HepG2 (cell line): Measurements from ENCODE around the gene KRCC1. TPM values are rescaled to one million over a fixed set of nuclear protein-coding genes. Genes with fewer than 3 reads are reported as not detected.

ENCODE experiments used
- ATAC-seq: fragments of 200-7000 bp; cut with Tn5 transposase; 3 replicates; pipeline ENCODE4 v1.9.1; 2020; ENCODE audit warnings: mild to moderate bottlenecking, moderate library complexity
- BruUV-seq: library from RNA; stranded (reverse); fragments of 400-500 nt; replicated peaks from 2 replicates; lab custom pipeline; 2021; lab: Mats Ljungman, UMichigan
- CTCF ChIA-PET: fragments of 300-600 bp; formaldehyde crosslinking; extraction: SDS; loops from one replicate; lab custom pipeline; 2021; ENCODE audit warnings: low total read pairs, inconsistent platforms, low intra/inter-chr PET ratio; lab: Yijun Ruan, JAX
- POLR2A ChIA-PET: fragments of 350-600 bp; sonication (Branson Sonifier 250); formaldehyde crosslinking; loops from one replicate; lab custom pipeline; 2020; ENCODE audit warnings: antibody characterized with exemption, inconsistent platforms; lab: Yijun Ruan, JAX
- DNase-seq: peaks from one replicate; pipeline ENCODE4 v3.0.0-alpha.2; 2015; ENCODE audit warnings: low spot score
- FAIRE-seq: peaks from 3 replicates; lab custom pipeline; 2011; peaks lifted over from hg19 to GRCh38; lab: Jason Lieb, UNC
- H2AFZ ChIP-seq: one replicate; pipeline ENCODE4 v1.6.1; 2011; ENCODE audit warnings: low read length, inconsistent platforms
- H3K27ac ChIP-seq: fragments of 300-600 bp; 3 replicates; pipeline ENCODE4 v1.8.0; 2011; ENCODE audit warnings: mixed run types, mild to moderate bottlenecking, mixed read lengths, low read length, inconsistent platforms; ENCODE audit not compliant: insufficient read depth; ENCODE audit errors: extremely low read length
- H3K27me3 ChIP-seq, 2 experiments: fragments of 200-600 bp in 1 of 2; 2 replicates in 1 of 2; 3 replicates in 1 of 2; pipeline versions ENCODE4 v1.6.0 to v1.8.0; 2011; ENCODE audit warnings: low read length in 2 of 2, mild to moderate bottlenecking in 2 of 2, moderate library complexity in 2 of 2, inconsistent platforms in 1 of 2; ENCODE audit not compliant: insufficient read depth in 2 of 2, control insufficient read depth in 1 of 2
- H3K36me3 ChIP-seq, 2 experiments: fragments of 200-600 bp in 1 of 2; replicated peaks in 1 of 2; 2 replicates in 1 of 2; 3 replicates in 1 of 2; pipeline versions ENCODE4 v1.5.1 to v1.8.0; 2011; ENCODE audit warnings: low read length in 2 of 2, inconsistent platforms in 1 of 2; ENCODE audit not compliant: insufficient read depth in 2 of 2, control insufficient read depth in 1 of 2
- H3K4me1 ChIP-seq: 2 replicates; pipeline ENCODE4 v1.5.1; 2012; ENCODE audit warnings: low read length, inconsistent platforms; ENCODE audit not compliant: insufficient read depth
- H3K4me2 ChIP-seq: 2 replicates; pipeline ENCODE4 v1.6.0; 2011; ENCODE audit warnings: low read depth, low read length, inconsistent platforms
- H3K4me3 ChIP-seq, 3 experiments: fragments of 200-600 bp in 1 of 3; sonication (generic), shearing (Covaris generic) in 1 of 3; replicated peaks in 1 of 3; 2 replicates each; pipeline ENCODE4 v1.5.1; 2011 to 2016; ENCODE audit warnings: low read length in 3 of 3, inconsistent platforms in 2 of 3, low read depth in 2 of 3, mild to moderate bottlenecking in 2 of 3, control low read depth in 1 of 3, mixed read lengths in 1 of 3; ENCODE audit not compliant: insufficient read depth in 1 of 3
- H3K79me2 ChIP-seq: one replicate; pipeline ENCODE4 v1.6.1; 2011; ENCODE audit warnings: low read length, inconsistent platforms; ENCODE audit not compliant: insufficient read depth
- H3K9ac ChIP-seq: 2 replicates; pipeline ENCODE4 v1.6.0; 2011; ENCODE audit warnings: mild to moderate bottlenecking, low read depth, low read length, inconsistent platforms; ENCODE audit not compliant: insufficient read depth
- H3K9me3 ChIP-seq: 2 replicates; pipeline ENCODE4 v1.5.1; 2012; ENCODE audit warnings: mild to moderate bottlenecking, low read length
- H4K20me1 ChIP-seq: 2 replicates; pipeline ENCODE4 v1.6.0; 2011; ENCODE audit warnings: inconsistent platforms, mild to moderate bottlenecking, low read length, moderate library complexity; ENCODE audit not compliant: insufficient read depth
- CC2D1A ChIP-seq: sonication (generic); formaldehyde crosslinking; IDR thresholded peaks from 2 replicates; pipeline ENCODE4 v1.8.1; 2023; ENCODE audit warnings: mild to moderate bottlenecking, missing genetic modification reagents
- FOXA1 ChIP-seq, 2 experiments: fragments of 450-650 bp in 1 of 2; sonication (generic) in 1 of 2; formaldehyde crosslinking in 1 of 2; IDR thresholded peaks; 2 replicates each; pipeline versions ENCODE4 v1.4.0 to v1.6.1; 2016 to 2020; ENCODE audit warnings: missing genetic modification reagents in 1 of 2
- ISL2 ChIP-seq: sonication (generic); formaldehyde crosslinking; IDR thresholded peaks from 2 replicates; pipeline ENCODE4 v1.5.0; 2020; ENCODE audit warnings: missing genetic modification reagents
- KDM5A ChIP-seq: fragments of 200-600 bp; sonication (generic); IDR thresholded peaks from 2 replicates; pipeline ENCODE4 v1.7.0; 2018; ENCODE audit warnings: antibody characterized with exemption, mild to moderate bottlenecking, low read length, borderline replicate concordance
- NFYB ChIP-seq: sonication (generic); formaldehyde crosslinking; IDR thresholded peaks from 2 replicates; pipeline ENCODE4 v1.4.0; 2020; ENCODE audit warnings: missing genetic modification reagents
- SAP130 ChIP-seq: IDR thresholded peaks from 2 replicates; pipeline ENCODE4 v1.6.1; 2016; ENCODE audit warnings: low read depth
- TGIF2 ChIP-seq: IDR thresholded peaks from 2 replicates; pipeline ENCODE4 v1.6.1; 2016; ENCODE audit warnings: control low read depth, missing compliant biosample characterization
- ZNF292 ChIP-seq: sonication (generic); formaldehyde crosslinking; IDR thresholded peaks from 2 replicates; pipeline ENCODE4 v1.8.1; 2022; ENCODE audit warnings: mild to moderate bottlenecking, low read depth, missing genetic modification reagents, borderline replicate concordance
- ZNF501 ChIP-seq: sonication (generic); formaldehyde crosslinking; IDR thresholded peaks from 2 replicates; pipeline ENCODE4 v1.5.1; 2020; ENCODE audit warnings: mild to moderate bottlenecking, moderate library complexity, missing genetic modification reagents
- ZSCAN21 ChIP-seq: sonication (generic); formaldehyde crosslinking; IDR thresholded peaks from 2 replicates; pipeline ENCODE4 v1.8.0; 2022; ENCODE audit warnings: mild to moderate bottlenecking, missing genetic modification reagents, moderate library complexity, borderline replicate concordance
- WGBS: methylation state at CpG from one replicate; pipeline ENCODE4 v1.1.6; 2017; ENCODE audit warnings: low lambda C conversion rate; 5-methylcytosine and 5-hydroxymethylcytosine counted together
- in situ Hi-C: cut with HindIII; loops from 2 replicates; pipeline ENCODE4 v1.10.0; 2017; ENCODE audit warnings: low pct_unique_long_range_greater_than_20kb; ENCODE audit not compliant: extremely low pct_ligation_motif_present
- intact Hi-C: fragments of 100-400 bp; cut with micrococcal nuclease; formaldehyde crosslinking; loops from one replicate; pipeline ENCODE4 v1.10.0; 2022; ENCODE audit not compliant: unreplicated experiment
- polyA plus RNA-seq, 8 experiments: library from polyadenylated mRNA; depleted of rRNA in 3 of 8; stranded (reverse) in 7 of 8; unstranded in 1 of 8; fragments of >200 nt; fragmentation: Illumina TruSeq in 4 of 8; extraction: Trizol in 4 of 8; gene quantifications; 2 replicates each; pipeline versions ENCODE4 v1.2.1 to v1.2.3, GENCODE V29; 2011 to 2016; ENCODE audit warnings: low read depth in 4 of 8, missing spikeins in 1 of 8, mixed read lengths in 1 of 8; ENCODE audit not compliant: insufficient read depth in 1 of 8
- total RNA-seq, 5 experiments: library from RNA; depleted of rRNA; stranded (reverse); fragments of >200 nt; fragmentation: Illumina TruSeq; extraction: Trizol; gene quantifications; 2 replicates each; pipeline ENCODE4 v1.2.3, GENCODE V29; 2016; ENCODE audit warnings: low read depth in 1 of 5
- TF ChIP-seq, protein P1 (sequence below): sonication (generic); formaldehyde crosslinking; IDR thresholded peaks from 2 replicates; pipeline ENCODE4 v1.4.0; 2020; ENCODE audit warnings: missing genetic modification reagents, borderline replicate concordance
- TF ChIP-seq, protein P2 (sequence below): sonication (generic); formaldehyde crosslinking; IDR thresholded peaks from 2 replicates; pipeline ENCODE4 v1.9.0; 2021; ENCODE audit warnings: missing genetic modification reagents, borderline replicate concordance

KRCC1 gene
- total and polyA plus RNA-seq, 2 of the 13 experiments (the other 11 are each of a cell fraction or from before 2014, with no cell fraction given) = 6.5 to 7.7 TPM

GRCh38 chr2:88016960-88017779, 38.4 kb downstream of the KRCC1 start (continued):
- TF ChIP-seq ZNF292 (CRISPR knock-in tag) (peak; percentile 62; the same call in 1 of the 2 replicates), ZNF501 (CRISPR knock-in tag) (peak; percentile 51; the same call in 1 of the 2 replicates), ZSCAN21 (peak; percentile 66), CC2D1A (CRISPR knock-in tag) (0 out of 2 replicates have a peak, but pooled peaks have one; percentile 35), TGIF2 (CRISPR knock-in tag) (no peak; the same call in 1 of the 2 replicates), ISL2 (CRISPR knock-in tag) (0 out of 2 replicates have a peak, but pooled peaks have one; percentile 12), SAP130 (CRISPR knock-in tag) (peak; percentile 32; the same call in 1 of the 2 replicates)

DNA sequence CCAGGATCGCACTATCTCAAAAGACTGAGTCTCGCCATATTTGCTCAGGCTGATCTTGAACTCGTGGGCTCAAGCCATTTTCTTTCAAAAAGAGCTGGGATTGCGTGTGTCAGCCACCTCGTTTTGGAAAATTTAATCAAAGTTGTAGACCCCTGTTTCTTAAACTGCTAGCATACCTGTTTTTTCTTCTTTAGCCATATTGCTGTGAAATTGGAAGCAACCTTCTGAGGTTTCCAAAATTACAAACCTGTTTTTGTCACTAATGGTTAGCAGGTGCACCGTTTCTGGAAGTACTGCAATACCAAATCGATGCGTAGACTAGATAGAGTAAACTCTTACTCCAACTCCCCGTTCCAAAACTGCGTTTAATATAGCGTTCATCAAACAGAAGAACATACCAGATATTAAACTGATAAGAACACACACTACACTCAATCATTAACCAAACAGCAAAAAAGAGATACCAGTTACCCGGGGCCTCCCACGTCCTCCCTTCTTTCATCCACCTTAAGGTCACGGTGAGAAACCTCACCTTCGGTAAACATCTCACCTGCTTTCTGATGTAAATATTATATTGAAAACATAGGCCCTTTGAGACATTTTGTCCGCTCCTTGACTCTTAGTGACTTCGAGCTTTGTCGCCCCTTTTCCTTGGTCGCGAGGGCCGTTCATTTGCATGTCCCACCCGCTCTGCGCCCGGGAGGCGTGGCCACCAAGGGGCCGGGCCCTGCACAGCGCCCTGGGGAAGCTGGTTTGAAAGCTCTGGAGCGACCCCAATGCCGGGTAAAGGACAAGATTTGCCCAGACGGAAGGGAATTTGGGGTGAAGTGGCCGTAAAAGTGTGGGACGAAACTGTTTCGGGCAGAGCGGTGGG, 39.3 kb downstream of the KRCC1 start, which contains the start of gene RNU2-63P:
Gene RNU2-63P (minus strand): TSS at position 462 of the 874 bp plus-strand sequence.
- ATAC-seq (peak; percentile 91), DNase-seq (peak; percentile 96), FAIRE-seq (peak; percentile 36)
- Histone ChIP-seq H3K27me3 (no peaks in the 10 kb centered on the region; a peak in 1 of 5 replicates), H3K9ac (peak within 1 kb of the TSS; percentile 93), H3K4me1 (peaks cover 37% of the 10 kb centered on the region), H3K79me2 (no peaks in the 10 kb centered on the region), H3K27ac (peak within 1 kb of the TSS; percentile 96), H3K9me3 (no peaks in the 10 kb centered on the region), H3K4me3 (peak within 1 kb of the TSS; percentile 77 to 91 (median 77)), H4K20me1 (no peaks in the 10 kb centered on the region), H3K36me3 (no peaks in the 10 kb centered on the region), H3K4me2 (peak within 1 kb of the TSS; percentile 95), H2AFZ (peak within 1 kb of the TSS; percentile 68)
- 2% methylated on average over 32 of the region's 34 CpGs for WGBS
- POLR2A ChIA-PET = interaction anchor here (0.8 to 4.1 kb wide), 29 partner anchors 10 to 1575 kb away, joined by 3 to 35 read pairs (median 5); partner anchors contain the start of genes FABP1 and KDM3A
- in situ Hi-C loops (no loop called here), intact Hi-C loops (loop anchor here (1.0 to 5.0 kb wide), 2 partner anchors 38 to 111 kb away; partner anchors contain the start of gene FABP1)
- CTCF ChIA-PET = no interaction called here
- TSS peak; percentile 100 for BruUV-seq
- TF ChIP-seq KDM5A (peak; percentile 66; the same call in 1 of the 2 replicates), FOXA1 (IDR thresholded peaks at IDR 0.05) (no peak), FOXA1 (CRISPR knock-in tag; IDR thresholded peaks at IDR 0.05) (peak; percentile 45; the same call in 1 of the 2 replicates), NFYB (CRISPR knock-in tag) (peak; percentile 11)
- TF ChIP-seq, protein P1, sequence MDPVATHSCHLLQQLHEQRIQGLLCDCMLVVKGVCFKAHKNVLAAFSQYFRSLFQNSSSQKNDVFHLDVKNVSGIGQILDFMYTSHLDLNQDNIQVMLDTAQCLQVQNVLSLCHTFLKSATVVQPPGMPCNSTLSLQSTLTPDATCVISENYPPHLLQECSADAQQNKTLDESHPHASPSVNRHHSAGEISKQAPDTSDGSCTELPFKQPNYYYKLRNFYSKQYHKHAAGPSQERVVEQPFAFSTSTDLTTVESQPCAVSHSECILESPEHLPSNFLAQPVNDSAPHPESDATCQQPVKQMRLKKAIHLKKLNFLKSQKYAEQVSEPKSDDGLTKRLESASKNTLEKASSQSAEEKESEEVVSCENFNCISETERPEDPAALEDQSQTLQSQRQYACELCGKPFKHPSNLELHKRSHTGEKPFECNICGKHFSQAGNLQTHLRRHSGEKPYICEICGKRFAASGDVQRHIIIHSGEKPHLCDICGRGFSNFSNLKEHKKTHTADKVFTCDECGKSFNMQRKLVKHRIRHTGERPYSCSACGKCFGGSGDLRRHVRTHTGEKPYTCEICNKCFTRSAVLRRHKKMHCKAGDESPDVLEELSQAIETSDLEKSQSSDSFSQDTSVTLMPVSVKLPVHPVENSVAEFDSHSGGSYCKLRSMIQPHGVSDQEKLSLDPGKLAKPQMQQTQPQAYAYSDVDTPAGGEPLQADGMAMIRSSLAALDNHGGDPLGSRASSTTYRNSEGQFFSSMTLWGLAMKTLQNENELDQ = 0 out of 2 replicates have a peak, but pooled peaks have one; percentile 66
- TF ChIP-seq, protein P2, sequence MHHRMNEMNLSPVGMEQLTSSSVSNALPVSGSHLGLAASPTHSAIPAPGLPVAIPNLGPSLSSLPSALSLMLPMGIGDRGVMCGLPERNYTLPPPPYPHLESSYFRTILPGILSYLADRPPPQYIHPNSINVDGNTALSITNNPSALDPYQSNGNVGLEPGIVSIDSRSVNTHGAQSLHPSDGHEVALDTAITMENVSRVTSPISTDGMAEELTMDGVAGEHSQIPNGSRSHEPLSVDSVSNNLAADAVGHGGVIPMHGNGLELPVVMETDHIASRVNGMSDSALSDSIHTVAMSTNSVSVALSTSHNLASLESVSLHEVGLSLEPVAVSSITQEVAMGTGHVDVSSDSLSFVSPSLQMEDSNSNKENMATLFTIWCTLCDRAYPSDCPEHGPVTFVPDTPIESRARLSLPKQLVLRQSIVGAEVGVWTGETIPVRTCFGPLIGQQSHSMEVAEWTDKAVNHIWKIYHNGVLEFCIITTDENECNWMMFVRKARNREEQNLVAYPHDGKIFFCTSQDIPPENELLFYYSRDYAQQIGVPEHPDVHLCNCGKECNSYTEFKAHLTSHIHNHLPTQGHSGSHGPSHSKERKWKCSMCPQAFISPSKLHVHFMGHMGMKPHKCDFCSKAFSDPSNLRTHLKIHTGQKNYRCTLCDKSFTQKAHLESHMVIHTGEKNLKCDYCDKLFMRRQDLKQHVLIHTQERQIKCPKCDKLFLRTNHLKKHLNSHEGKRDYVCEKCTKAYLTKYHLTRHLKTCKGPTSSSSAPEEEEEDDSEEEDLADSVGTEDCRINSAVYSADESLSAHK (CRISPR knock-in tag) = 0 out of 2 replicates have a peak, but pooled peaks have one; percentile 21
